ENCODE results near the gene RNF4.
"Not testable (repeated sequence)": the region's sequence is repeated elsewhere in the genome, so short reads cannot be mapped to it uniquely, and the experiment has no call there.

RNF4 gene, protein sequence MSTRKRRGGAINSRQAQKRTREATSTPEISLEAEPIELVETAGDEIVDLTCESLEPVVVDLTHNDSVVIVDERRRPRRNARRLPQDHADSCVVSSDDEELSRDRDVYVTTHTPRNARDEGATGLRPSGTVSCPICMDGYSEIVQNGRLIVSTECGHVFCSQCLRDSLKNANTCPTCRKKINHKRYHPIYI

DNA sequence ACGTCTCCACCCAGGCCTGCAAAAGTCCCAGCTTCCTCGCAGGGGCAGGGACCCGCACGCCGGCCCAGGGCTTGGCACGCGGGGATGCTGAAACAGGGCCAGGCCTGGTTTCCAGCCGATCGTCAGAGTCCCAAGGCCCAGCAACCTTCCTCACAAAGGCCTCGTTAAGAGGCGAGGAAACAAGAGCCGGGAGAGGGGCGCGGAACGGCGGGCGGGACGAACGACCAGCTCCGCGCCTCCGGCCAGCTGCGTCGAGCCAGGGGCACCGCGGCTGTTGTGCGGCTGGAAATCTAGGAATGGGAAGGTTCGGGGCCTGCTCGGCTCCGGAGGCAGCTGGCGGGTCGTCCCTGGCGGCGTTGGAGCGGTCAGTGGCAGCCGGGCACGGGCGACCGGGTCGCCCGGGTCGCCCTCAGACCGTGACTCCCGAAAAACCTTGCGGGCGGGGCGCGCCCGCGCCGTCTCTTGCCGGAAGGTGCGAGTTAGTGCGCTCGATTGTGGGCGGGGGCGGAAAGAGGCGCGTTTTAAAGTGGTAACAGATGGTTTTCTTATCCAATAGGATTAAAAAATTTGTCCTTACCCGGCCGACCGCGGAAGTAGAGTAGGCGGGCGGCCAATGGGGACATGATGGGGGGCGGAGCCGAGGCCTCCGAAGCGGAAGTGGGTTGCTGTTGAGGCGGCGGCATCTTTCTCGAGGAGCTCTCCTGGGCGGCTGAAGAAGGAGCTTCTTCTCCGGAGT lies at the start of gene RNF4:
RNF4 (plus strand) TSS at position 651 of the 736 bp plus-strand sequence. CDS start 21,388 bp downstream, outside the sequence.
- DNase-seq (ENCODE audit: low spot score) = peak; percentile 96

- DNase-seq (ENCODE audit: low spot score) = no peak
These were observed 49.1 kb upstream of the RNF4 start for GRCh38 chr4:2419814-2420213.

- DNase-seq (ENCODE audit: low spot score) = no peak
These were observed 47.0 kb upstream of the RNF4 start for GRCh38 chr4:2421928-2422327.

DNA sequence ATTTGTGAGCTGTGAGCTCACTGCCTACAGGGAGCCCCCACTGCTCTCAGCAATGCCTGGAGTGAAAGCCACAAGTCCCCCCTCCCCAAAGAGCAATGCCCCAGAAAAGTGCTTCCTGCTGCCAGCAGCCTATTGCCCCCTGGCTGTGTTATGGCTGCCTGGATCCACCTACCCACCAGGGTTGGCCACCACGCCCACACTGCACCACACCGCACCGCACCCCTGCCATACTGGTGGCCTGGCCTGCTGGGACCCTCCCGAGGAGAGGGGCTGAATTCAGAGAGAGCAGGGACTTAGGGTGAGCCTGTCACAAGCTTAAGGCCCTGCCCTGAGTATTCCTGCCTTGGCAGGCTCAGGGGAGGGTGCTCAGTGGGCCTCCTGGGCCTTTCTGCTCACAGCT lies 45.8 kb upstream of the RNF4 start:
- DNase-seq (ENCODE audit: low spot score) = no peak

- DNase-seq (ENCODE audit: low spot score) = no peak
These were observed 45.2 kb upstream of the RNF4 start for GRCh38 chr4:2423695-2424094.

DNA sequence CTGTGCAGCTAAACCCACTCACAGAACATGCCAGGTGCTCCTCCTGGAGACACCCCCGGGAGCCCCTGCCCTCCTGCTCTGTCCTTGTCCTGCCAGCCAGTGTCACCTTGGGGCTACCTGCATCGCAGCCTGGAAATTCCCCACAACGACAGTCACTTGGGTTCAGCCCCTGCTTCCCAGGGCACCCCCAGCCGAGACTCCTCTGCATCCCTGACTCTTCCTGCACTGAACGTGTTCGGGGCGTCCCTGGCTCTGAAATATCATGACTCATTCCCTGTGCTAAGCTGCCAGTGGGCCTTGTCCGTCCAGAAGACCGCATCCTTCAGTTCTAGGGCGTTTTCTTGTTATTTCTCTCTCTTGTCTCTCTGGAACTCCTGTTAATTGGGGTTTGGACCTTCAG lies 44.3 kb upstream of the RNF4 start:
- DNase-seq (ENCODE audit: low spot score) = no peak

DNA sequence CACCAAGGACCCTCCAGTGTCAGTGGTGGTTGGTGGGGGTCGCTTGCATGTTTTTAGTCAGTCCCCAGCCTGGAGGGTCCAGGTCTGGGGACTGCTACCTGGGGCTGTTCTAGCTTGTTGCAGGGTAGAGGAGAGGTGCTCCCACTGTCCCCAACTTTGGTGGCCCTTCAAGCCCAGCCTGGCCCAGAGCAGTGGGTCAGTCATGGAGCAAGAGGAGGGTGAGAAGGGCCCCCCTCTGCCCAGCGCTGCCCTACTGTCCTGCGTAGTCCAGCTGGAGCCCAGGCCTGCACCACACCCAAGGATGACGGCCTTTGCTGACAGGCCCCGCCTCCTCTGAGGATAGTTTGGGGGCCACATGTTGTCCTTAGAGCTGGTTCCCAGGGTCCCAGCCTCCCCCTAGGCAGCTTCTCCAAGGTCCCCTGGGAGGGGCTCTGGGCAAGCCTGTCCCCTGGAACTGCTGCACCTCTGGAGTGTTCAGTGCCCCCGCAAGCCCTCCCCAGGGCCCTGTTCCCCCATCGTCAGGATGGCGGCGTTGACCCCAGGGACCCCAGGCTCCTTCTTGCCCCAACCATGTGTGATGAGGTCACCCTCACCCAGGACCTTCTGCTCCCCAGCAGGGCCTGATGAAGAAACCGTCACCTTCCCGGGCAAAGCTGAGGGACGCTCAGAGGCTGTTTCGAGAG lies 43.4 kb upstream of the RNF4 start:
- DNase-seq (ENCODE audit: low spot score) = no peak

DNA sequence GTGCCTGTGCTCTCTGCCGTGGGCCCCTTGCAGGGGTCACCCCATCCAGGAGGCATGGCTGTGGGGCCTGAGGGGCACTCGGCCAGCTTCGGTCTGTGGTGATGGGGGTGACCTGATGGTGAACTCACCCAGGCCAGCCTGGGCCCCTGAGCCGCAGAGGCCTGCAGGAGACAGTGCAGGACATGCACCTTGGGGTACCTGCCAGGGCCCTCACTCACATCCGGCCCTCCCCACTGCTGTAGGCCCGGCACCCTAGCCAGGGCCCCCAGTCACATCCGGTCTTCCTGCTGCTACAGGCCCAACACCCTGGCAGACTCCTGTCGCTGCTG lies 42.9 kb upstream of the RNF4 start:
- no peak for DNase-seq (ENCODE audit: low spot score)

DNA sequence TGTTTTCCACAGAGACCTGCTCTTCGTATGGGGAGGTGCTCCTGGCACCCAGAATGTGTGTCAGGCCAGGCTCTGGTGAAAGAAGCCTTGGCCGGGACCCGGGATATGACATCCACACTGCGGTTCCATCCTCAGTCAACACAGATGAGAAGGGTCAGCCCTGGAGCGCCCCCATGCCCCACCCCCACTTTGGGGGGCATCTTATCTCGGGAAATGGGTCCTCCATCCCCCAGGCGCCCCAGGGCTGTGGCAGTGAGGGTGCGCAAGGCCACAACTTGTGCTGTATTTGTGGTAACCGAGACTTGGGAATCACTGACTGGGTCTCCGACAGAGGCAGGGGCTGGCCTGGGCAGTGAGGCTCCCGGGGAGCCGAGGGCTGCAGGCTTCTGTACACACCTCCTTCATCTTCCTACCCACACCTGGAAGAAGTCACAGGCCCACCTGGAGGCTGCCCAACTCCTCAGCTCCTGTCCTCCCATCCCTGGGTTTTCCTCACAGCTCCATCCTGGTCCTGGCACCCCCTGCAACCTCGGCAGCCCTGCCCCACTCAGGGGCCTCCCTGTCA lies 42.1 kb upstream of the RNF4 start:
- DNase-seq (ENCODE audit: low spot score) = no peak

- DNase-seq (ENCODE audit: low spot score) = no peak
These were observed 41.2 kb upstream of the RNF4 start for GRCh38 chr4:2427383-2428334.

GRCh38 chr4:2428496-2429213 lies 40.3 kb upstream of the RNF4 start:
- no peak for DNase-seq (ENCODE audit: low spot score)

GRCh38 chr4:2429945-2430757 lies 38.8 kb upstream of the RNF4 start:
- DNase-seq (ENCODE audit: low spot score) = not testable (repeated sequence)

DNA sequence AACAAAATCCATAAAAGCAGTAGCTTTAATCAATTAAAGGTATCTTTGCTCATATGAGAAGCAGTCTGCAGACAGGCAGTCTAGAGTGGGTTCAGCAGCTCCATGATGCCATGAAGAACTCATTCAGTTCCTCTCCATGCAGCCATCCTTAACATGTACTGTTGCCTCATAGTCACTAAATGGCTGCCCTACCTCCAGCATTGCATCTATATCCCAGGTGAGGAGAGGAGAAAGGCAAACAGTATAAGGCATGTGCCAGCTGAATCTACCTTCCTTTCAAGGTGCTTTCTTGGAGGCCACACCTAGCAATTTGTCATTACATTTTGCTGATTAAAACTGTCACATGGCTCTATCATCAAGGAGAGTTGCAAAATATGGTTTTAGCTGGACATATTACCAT lies 36.9 kb upstream of the RNF4 start:
- DNase-seq (ENCODE audit: low spot score) = no peak

GRCh38 chr4:2432991-2433530 lies 35.8 kb upstream of the RNF4 start:
- DNase-seq (ENCODE audit: low spot score) = no peak

DNA sequence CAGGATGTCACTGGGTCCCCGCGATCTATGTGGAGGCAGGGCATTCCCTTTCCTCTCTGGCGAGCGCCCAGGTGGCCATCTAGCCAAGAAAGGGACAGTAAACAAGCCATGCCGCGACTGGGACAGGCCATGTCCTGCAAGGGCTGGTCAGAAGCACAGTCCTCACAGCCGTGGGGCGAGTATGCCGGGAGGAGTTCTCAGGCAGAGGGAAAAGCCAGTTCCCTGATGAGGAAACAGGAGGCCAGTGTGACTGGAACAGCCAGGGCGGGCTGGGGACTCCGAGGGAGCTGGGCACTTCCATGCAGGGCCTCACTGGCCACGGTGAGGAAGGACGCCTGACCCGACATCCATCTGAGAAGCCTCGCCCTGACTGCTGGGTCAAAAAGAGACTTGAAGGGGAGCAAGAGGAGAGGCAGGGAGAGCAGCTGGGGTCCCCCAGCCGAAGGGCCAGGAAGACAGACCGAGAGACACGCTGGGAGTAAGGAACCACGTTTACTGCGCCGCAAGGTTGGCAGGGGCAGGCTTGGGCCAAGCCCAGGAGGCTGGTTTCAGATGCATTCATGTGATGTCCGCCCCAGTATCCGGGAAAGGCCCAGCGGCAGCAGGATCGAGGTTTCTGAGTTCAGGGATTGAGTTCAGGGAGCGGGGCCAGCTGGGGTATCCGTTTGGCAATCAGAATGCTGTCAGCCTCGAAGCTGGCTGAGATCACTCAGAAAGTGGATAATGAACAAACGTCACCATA lies 35.1 kb upstream of the RNF4 start:
- no peak for DNase-seq (ENCODE audit: low spot score)

- DNase-seq (ENCODE audit: low spot score) = no peak
These were observed 34.5 kb upstream of the RNF4 start for GRCh38 chr4:2434420-2434819.

- DNase-seq (ENCODE audit: low spot score) = no peak
These were observed 32.6 kb upstream of the RNF4 start for GRCh38 chr4:2436301-2436700.

DNA sequence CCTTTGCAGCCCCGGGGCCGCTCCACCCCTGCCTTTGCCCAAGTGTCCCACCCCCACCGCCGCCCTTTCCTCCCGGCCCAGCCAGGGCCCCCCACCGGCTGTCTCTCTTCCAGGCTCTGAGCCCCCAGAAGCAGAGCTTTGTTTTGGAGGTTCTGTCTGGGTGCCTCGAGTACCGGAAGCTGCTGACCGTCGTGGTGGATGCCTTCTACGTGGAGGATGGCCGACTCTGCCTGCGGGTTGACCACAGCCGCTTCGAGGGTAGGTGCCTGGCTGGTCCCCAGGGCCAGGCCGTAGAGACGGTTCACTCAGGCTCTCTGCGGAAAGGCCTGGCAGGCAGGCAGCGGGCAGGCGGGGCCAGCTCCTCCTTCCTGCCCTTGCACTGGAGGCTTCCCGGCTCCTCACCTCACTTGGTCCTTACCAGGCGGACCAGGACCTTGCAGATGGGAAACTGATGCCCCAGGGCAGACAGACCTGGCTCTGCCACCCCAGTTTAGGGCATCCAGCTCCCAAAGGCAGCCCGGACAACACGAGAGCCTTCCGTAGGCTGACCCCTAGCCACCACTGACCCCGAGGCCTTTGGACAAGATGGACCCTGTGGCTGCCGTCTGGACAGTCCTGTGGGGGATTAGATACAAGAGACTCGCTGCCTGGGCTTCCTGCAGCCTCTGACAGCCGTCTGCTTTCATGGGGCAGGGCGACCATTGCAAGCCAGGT lies 32.0 kb upstream of the RNF4 start:
- no peak for DNase-seq (ENCODE audit: low spot score)

All from kidney capillary endothelial cell (primary cell).